ENCODE measurements around the gene WNT8A.

Gene WNT8A

DNA sequence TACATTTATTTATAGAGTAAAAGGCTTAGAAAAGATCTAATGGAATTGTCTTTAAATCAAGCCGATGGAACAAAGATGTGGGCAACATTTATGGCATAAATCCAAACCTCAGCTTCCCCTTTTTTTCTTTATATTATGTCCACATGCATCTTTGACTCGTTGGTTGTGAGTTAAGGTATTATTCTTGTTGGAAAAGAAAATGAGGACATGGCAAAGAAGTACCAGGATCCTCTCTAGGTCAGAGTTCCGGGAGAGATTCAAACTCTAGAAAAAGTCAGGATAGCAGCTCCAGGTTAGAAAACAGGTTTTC, 55.9 kb downstream of the WNT8A start:
- H3K4me3 ChIP-seq (replicated peaks in 1 of 2; ENCODE audit: low read depth in 2 of 2, low read length in 2 of 2) = no peak overlapping the region
- no peak for DNase-seq (ENCODE audit: low read depth in 2 of 2)
- TF ChIP-seq CTCF (IDR thresholded peaks at IDR 0.05; ENCODE audit: low read depth, low read length) = no peak

DNA sequence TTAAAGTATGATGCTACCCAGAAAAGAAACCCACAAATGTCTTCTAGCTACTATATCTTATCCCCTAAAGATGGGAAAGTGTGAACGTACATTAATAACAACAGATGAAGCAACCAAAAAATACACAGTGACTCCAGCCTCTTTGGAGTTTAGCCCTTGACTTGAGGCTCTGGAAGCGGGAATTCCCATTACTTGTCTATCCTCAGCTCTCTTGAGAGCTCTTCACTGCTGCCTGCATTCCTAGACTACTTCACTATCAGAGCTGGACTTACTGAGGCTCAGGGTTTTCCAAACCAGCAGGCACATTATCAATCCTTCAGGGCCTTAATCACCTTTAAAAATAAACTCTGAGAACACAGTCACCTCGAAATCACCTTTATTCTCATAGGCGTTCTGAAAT, 56.4 kb downstream of the WNT8A start:
- no peak for TF ChIP-seq CTCF (IDR thresholded peaks at IDR 0.05; ENCODE audit: low read depth, low read length)
- no peak overlapping the region for H3K4me3 ChIP-seq (replicated peaks in 1 of 2; ENCODE audit: low read depth in 2 of 2, low read length in 2 of 2)
- no peak for DNase-seq (ENCODE audit: low read depth in 2 of 2)
